GM19438 (cell line): ENCODE results near the gene APOBEC3G.

Experiments
- ATAC-seq: cut with Tn5 transposase; IDR thresholded peaks from one replicate; pipeline ENCODE4 v1.9.1; 2021; ENCODE audit warnings: low read depth; ENCODE audit not compliant: unreplicated experiment

The APOBEC3G gene

GRCh38 chr22:39090426-39091064, 13.5 kb downstream of the APOBEC3G start:
- ATAC-seq = no peak

- ATAC-seq = no peak
Observed at GRCh38 chr22:39091126-39092081, 14.3 kb downstream of the APOBEC3G start.

- ATAC-seq = no peak
Observed at GRCh38 chr22:39092111-39092862, 15.2 kb downstream of the APOBEC3G start.

GRCh38 chr22:39094717-39095389, 17.8 kb downstream of the APOBEC3G start:
- ATAC-seq = no peak

- no peak for ATAC-seq
Observed at GRCh38 chr22:39095971-39096370, 18.9 kb downstream of the APOBEC3G start.

GRCh38 chr22:39097098-39098020, 20.3 kb downstream of the APOBEC3G start, which contains the start of gene APOBEC3H:
TSS of gene APOBEC3H (plus strand) at chr22:39097244. CDS start at chr22:39100279, 3,035 bp downstream.
- ATAC-seq = no peak

- ATAC-seq = no peak
Observed at GRCh38 chr22:39098026-39098425, 21.0 kb downstream of the APOBEC3G start.

GRCh38 chr22:39098576-39098975, 21.5 kb downstream of the APOBEC3G start:
- no peak for ATAC-seq

GRCh38 chr22:39101226-39101625, 24.2 kb downstream of the APOBEC3G start:
- no peak for ATAC-seq

GRCh38 chr22:39103431-39103830, 26.4 kb downstream of the APOBEC3G start:
- ATAC-seq = no peak

GRCh38 chr22:39106326-39106725, 29.3 kb downstream of the APOBEC3G start:
- no peak for ATAC-seq

- no peak for ATAC-seq
Observed at GRCh38 chr22:39108487-39108886, 31.4 kb downstream of the APOBEC3G start.

- no peak for ATAC-seq
Observed at GRCh38 chr22:39109361-39109760, 32.3 kb downstream of the APOBEC3G start.

- no peak for ATAC-seq
Observed at GRCh38 chr22:39110631-39111561, 33.8 kb downstream of the APOBEC3G start.

- ATAC-seq = no peak
Observed at GRCh38 chr22:39114112-39114511, 37.0 kb downstream of the APOBEC3G start.

- ATAC-seq = no peak
Observed at GRCh38 chr22:39115570-39115969, 38.5 kb downstream of the APOBEC3G start.

GRCh38 chr22:39115977-39116621, 39.0 kb downstream of the APOBEC3G start:
- ATAC-seq = no peak
